IPS DF 6.9 (cell line): ENCODE results near the gene SLITRK3.
"Not testable (repeated sequence)": the region's sequence is repeated elsewhere in the genome, so short reads cannot be mapped to it uniquely, and the experiment has no call there.

Experiments used
- DNase-seq: peaks from one replicate; pipeline ENCODE4 v3.0.0-alpha.2; 2013; ENCODE audit warnings: low read depth, low spot score
- H3K27ac ChIP-seq: one replicate; pipeline ENCODE4 v1.5.1; 2013; ENCODE audit warnings: low read length, control low read depth
- H3K27me3 ChIP-seq: 2 replicates; pipeline ENCODE4 v1.6.1; 2013; ENCODE audit warnings: mild to moderate bottlenecking, low read length; ENCODE audit not compliant: control insufficient read depth, insufficient read depth
- H3K36me3 ChIP-seq: 2 replicates; pipeline ENCODE4 v1.6.1; 2013; ENCODE audit warnings: low read length; ENCODE audit not compliant: control insufficient read depth, insufficient read depth
- H3K4me1 ChIP-seq: 2 replicates; pipeline ENCODE4 v1.6.1; 2013; ENCODE audit warnings: low read length; ENCODE audit not compliant: control insufficient read depth, insufficient read depth
- H3K4me3 ChIP-seq: 2 replicates; pipeline ENCODE4 v1.5.1; 2013; ENCODE audit warnings: mild to moderate bottlenecking, low read length
- H3K9me3 ChIP-seq: 2 replicates; pipeline ENCODE4 v1.6.1; 2013; ENCODE audit warnings: low read length, inconsistent platforms; ENCODE audit not compliant: control insufficient read depth, insufficient read depth
- WGBS: extraction: QIAGEN DNeasy Blood & Tissue Kit; methylation state at CpG from one replicate; pipeline ENCODE4 v1.1.7; 2013; ENCODE audit warnings: mixed read lengths, missing lambda C conversion rate; ENCODE audit not compliant: insufficient read length, insufficient coverage; 5-methylcytosine and 5-hydroxymethylcytosine counted together

SLITRK3 gene

GRCh38 chr3:165148876-165149441 lies 47.2 kb downstream of the SLITRK3 start:
- H3K27me3 ChIP-seq: no peaks in the 10 kb centered on the region
- no peak overlapping the region for H3K27ac ChIP-seq
- DNase-seq: no peak
- no peak overlapping the region for H3K4me3 ChIP-seq
- no peaks in the 10 kb centered on the region for H3K4me1 ChIP-seq
- H3K9me3 ChIP-seq: no peaks in the 10 kb centered on the region
- H3K36me3 ChIP-seq: no peaks in the 10 kb centered on the region
- no CpG with 5 or more reads among the region's 4 CpGs for WGBS

GRCh38 chr3:165144271-165144670 lies 51.9 kb downstream of the SLITRK3 start:
- no CpG with 5 or more reads among the region's 1 CpG for WGBS
- H3K27me3 ChIP-seq: no peaks in the 10 kb centered on the region
- DNase-seq: no peak
- no peaks in the 10 kb centered on the region for H3K4me1 ChIP-seq
- no peaks in the 10 kb centered on the region for H3K9me3 ChIP-seq
- no peaks in the 10 kb centered on the region for H3K36me3 ChIP-seq
- H3K4me3 ChIP-seq: no peak overlapping the region
- H3K27ac ChIP-seq: no peak overlapping the region

- not testable (repeated sequence) for H3K27ac ChIP-seq, H3K4me3 ChIP-seq, DNase-seq, H3K27me3 ChIP-seq, H3K9me3 ChIP-seq, H3K36me3 ChIP-seq, H3K4me1 ChIP-seq
- WGBS: no CpG with 5 or more reads among the region's 7 CpGs
These were observed 56.3 kb downstream of the SLITRK3 start for GRCh38 chr3:165139918-165140317.
